HepG2 (cell line): ENCODE measurements around the gene ZBTB34. TPM values are rescaled to one million over a fixed set of nuclear protein-coding genes. Genes with fewer than 3 reads are reported as not detected.

Experiments used
- CENPT ChIP-seq: sonication (generic); formaldehyde crosslinking; IDR thresholded peaks from 2 replicates; pipeline ENCODE4 v1.8.0; 2022; ENCODE audit warnings: low read depth, mild to moderate bottlenecking, moderate library complexity, missing genetic modification reagents
- ELF1 ChIP-seq: sonication (generic); formaldehyde crosslinking; IDR thresholded peaks from 2 replicates; pipeline ENCODE4 v1.4.0; 2020; ENCODE audit warnings: missing genetic modification reagents
- GATAD2A ChIP-seq: IDR thresholded peaks from 2 replicates; pipeline ENCODE4 v1.6.1; 2016
- HCFC1 ChIP-seq: fragments of 150-350 bp; IDR thresholded peaks from 2 replicates; pipeline ENCODE4 v1.6.1; 2014; ENCODE audit warnings: low read depth, low read length
- IKZF5 ChIP-seq: IDR thresholded peaks from 2 replicates; pipeline ENCODE4 v1.6.1; 2018; ENCODE audit warnings: missing genetic modification reagents, mild to moderate bottlenecking, missing compliant biosample characterization
- MED1 ChIP-seq: sonication (generic); formaldehyde crosslinking; IDR thresholded peaks from 2 replicates; pipeline ENCODE4 v1.4.0; 2020; ENCODE audit warnings: missing genetic modification reagents
- NR2F6 ChIP-seq, 2 experiments: IDR thresholded peaks; 2 replicates each; pipeline ENCODE4 v1.6.1; 2016; ENCODE audit warnings: antibody characterized with exemption in 1 of 2, mild to moderate bottlenecking in 1 of 2
- RFXANK ChIP-seq: IDR thresholded peaks from 2 replicates; pipeline ENCODE4 v1.6.1; 2016
- SRSF9 ChIP-seq: fragments of 200-400 bp; formaldehyde crosslinking; IDR thresholded peaks from 2 replicates; pipeline ENCODE4 v1.6.1; 2018; ENCODE audit warnings: borderline replicate concordance, mild to moderate bottlenecking, low read depth, low read length; ENCODE audit not compliant: insufficient read depth, poor library complexity, severe bottlenecking
- ZNF142 ChIP-seq: sonication (generic); formaldehyde crosslinking; IDR thresholded peaks from 2 replicates; pipeline ENCODE4 v1.4.0; 2020; ENCODE audit warnings: missing genetic modification reagents
- ZNF282 ChIP-seq: fragments of 450-650 bp; IDR thresholded peaks from 2 replicates; pipeline ENCODE4 v1.6.1; 2018; ENCODE audit not compliant: partially characterized antibody
- ZNF317 ChIP-seq: sonication (generic); formaldehyde crosslinking; IDR thresholded peaks from 2 replicates; pipeline ENCODE4 v1.5.0; 2020; ENCODE audit warnings: mild to moderate bottlenecking, missing genetic modification reagents
- ZNF792 ChIP-seq: IDR thresholded peaks from 2 replicates; pipeline ENCODE4 v1.6.1; 2016
- polyA plus RNA-seq, 8 experiments: library from polyadenylated mRNA; depleted of rRNA in 3 of 8; stranded (reverse) in 7 of 8; unstranded in 1 of 8; fragments of >200 nt; fragmentation: Illumina TruSeq in 4 of 8; extraction: Trizol in 4 of 8; gene quantifications; 2 replicates each; pipeline versions ENCODE4 v1.2.1 to v1.2.3, GENCODE V29; 2011 to 2016; ENCODE audit warnings: low read depth in 4 of 8, missing spikeins in 1 of 8, mixed read lengths in 1 of 8; ENCODE audit not compliant: insufficient read depth in 1 of 8
- total RNA-seq, 5 experiments: library from RNA; depleted of rRNA; stranded (reverse); fragments of >200 nt; fragmentation: Illumina TruSeq; extraction: Trizol; gene quantifications; 2 replicates each; pipeline ENCODE4 v1.2.3, GENCODE V29; 2016; ENCODE audit warnings: low read depth in 1 of 5

Gene ZBTB34
- total and polyA plus RNA-seq, 2 of the 13 experiments (the other 11 are each of a cell fraction or from before 2014, with no cell fraction given) = 5.9 to 8.7 TPM

GRCh38 chr9:126854734-126855133 lies 5.7 kb upstream of the ZBTB34 start (continued):
- TF ChIP-seq ZNF142 (CRISPR knock-in tag) = no peak
- TF ChIP-seq ELF1 (CRISPR knock-in tag) = no peak
- TF ChIP-seq CENPT (CRISPR knock-in tag) = no peak
- no peak for TF ChIP-seq SRSF9
- peak; percentile 72 for TF ChIP-seq GATAD2A
- TF ChIP-seq ZNF317 (CRISPR knock-in tag) = peak; percentile 88; the same call in 1 of the 2 replicates
- no peak for TF ChIP-seq ZNF282
- no peak for TF ChIP-seq MED1 (CRISPR knock-in tag)
- TF ChIP-seq ZNF792 (CRISPR knock-in tag) = no peak
- no peak for TF ChIP-seq HCFC1
- TF ChIP-seq IKZF5 (CRISPR knock-in tag) = no peak
- no peak for TF ChIP-seq RFXANK (CRISPR knock-in tag)
- TF ChIP-seq NR2F6 (IDR thresholded peaks at IDR 0.05) = no peak
- peak; percentile 23; the same call in 1 of the 2 replicates for TF ChIP-seq NR2F6 (CRISPR knock-in tag; IDR thresholded peaks at IDR 0.05)
